Measurements from ENCODE around the gene AIFM3. TPM values are rescaled to one million over a fixed set of nuclear protein-coding genes. Genes with fewer than 3 reads are reported as not detected.

Gene AIFM3
- total RNA-seq, 1 donor from 2014 or later = 0.64 TPM

GRCh38 chr22:20999350-21000206 is 32.5 kb downstream of the AIFM3 start:
- Mint-ChIP-seq H3K27ac (ENCODE audit: unreplicated experiment) (no peak overlapping the region), H3K9me3 (ENCODE audit: unreplicated experiment) (peaks cover 16% of the 10 kb centered on the region), H3K4me3 (ENCODE audit: unreplicated experiment) (no peak overlapping the region), H3K27me3 (ENCODE audit: unreplicated experiment) (peaks cover 4% of the 10 kb centered on the region), H3K4me1 (ENCODE audit: low read depth, unreplicated experiment) (peaks cover 1% of the 10 kb centered on the region), H3K36me3 (ENCODE audit: unreplicated experiment) (no peaks in the 10 kb centered on the region)
- TF ChIP-seq CTCF (IDR thresholded peaks at IDR 0.05; ENCODE audit: partially characterized antibody, unreplicated experiment) = no peak
- DNase-seq = no peak

DNA sequence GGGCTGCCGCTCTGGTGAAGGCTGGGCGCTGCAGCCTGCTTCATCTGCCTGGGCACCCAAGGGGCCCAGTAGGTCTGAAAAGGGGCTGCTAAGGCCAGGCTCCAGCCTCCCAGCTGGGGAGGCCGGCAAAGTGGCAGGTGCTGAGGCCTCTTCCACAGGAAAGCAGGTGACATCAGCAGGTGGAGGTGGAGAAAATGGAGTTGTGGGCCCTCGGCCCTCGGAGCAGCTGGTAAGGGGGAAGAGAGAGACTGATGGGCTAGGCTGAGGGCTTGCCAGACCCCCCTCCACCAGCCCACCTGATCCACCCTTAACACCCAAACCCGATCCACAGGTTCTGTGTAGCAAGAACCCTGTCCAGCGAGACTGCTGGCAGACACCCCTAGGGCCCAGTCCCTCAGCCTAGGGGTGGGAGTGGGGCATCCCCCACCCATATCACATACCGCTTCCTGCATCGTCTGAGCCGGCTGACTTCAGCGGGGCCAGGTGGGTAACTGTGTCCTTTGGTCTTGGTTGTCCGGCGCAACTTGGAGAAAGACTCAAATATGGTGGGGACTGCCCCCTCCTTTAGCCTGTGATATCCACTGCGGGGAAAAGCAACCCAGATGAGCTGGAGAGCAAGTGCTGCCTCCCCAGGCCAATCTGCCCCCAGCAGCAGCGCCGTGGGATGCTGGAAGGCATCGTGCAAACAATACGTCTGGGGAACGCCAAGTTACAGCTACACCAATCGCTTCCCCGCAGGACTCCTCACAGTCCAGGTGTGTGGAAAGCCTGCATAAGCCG is 33.3 kb downstream of the AIFM3 start:
- no peak overlapping the region for H3K27ac Mint-ChIP-seq (ENCODE audit: unreplicated experiment)

GRCh38 chr22:21000987-21001600 is 34.0 kb downstream of the AIFM3 start:
- DNase-seq = no peak
- peak overlapping the region; percentile 96 for H3K27ac Mint-ChIP-seq (ENCODE audit: unreplicated experiment)
- H3K4me1 Mint-ChIP-seq (ENCODE audit: low read depth, unreplicated experiment) = peaks cover 1% of the 10 kb centered on the region
- H3K27me3 Mint-ChIP-seq (ENCODE audit: unreplicated experiment) = peaks cover 3% of the 10 kb centered on the region
- no peaks in the 10 kb centered on the region for H3K36me3 Mint-ChIP-seq (ENCODE audit: unreplicated experiment)
- no peak for TF ChIP-seq CTCF (IDR thresholded peaks at IDR 0.05; ENCODE audit: partially characterized antibody, unreplicated experiment)
- peaks cover 14% of the 10 kb centered on the region for H3K9me3 Mint-ChIP-seq (ENCODE audit: unreplicated experiment)
- H3K4me3 Mint-ChIP-seq (ENCODE audit: unreplicated experiment) = peak overlapping the region; percentile 99

More for the DNA sequence above, 33.3 kb downstream of the AIFM3 start:
- Mint-ChIP-seq H3K27me3 (ENCODE audit: unreplicated experiment) (peaks cover 3% of the 10 kb centered on the region), H3K4me1 (ENCODE audit: low read depth, unreplicated experiment) (peaks cover 1% of the 10 kb centered on the region), H3K9me3 (ENCODE audit: unreplicated experiment) (peaks cover 14% of the 10 kb centered on the region), H3K4me3 (ENCODE audit: unreplicated experiment) (peak overlapping the region; percentile 99), H3K36me3 (ENCODE audit: unreplicated experiment) (no peaks in the 10 kb centered on the region)
- no peak for TF ChIP-seq CTCF (IDR thresholded peaks at IDR 0.05; ENCODE audit: partially characterized antibody, unreplicated experiment)
- DNase-seq = no peak

GRCh38 chr22:21001601-21002325 is 34.7 kb downstream of the AIFM3 start, which contains the start of gene THAP7:
Gene THAP7 (minus strand): TSS chr22:21002118. CDS start chr22:21001911, 207 bp downstream.
- H3K9me3 Mint-ChIP-seq (ENCODE audit: unreplicated experiment) = peaks cover 14% of the 10 kb centered on the region
- no peaks in the 10 kb centered on the region for H3K36me3 Mint-ChIP-seq (ENCODE audit: unreplicated experiment)
- H3K27me3 Mint-ChIP-seq (ENCODE audit: unreplicated experiment) = peaks cover 3% of the 10 kb centered on the region
- peak; percentile 97 for DNase-seq
- H3K27ac Mint-ChIP-seq (ENCODE audit: unreplicated experiment) = peak within 1 kb of the TSS; percentile 96
- H3K4me1 Mint-ChIP-seq (ENCODE audit: low read depth, unreplicated experiment) = peaks cover 1% of the 10 kb centered on the region
- TF ChIP-seq CTCF (IDR thresholded peaks at IDR 0.05; ENCODE audit: partially characterized antibody, unreplicated experiment) = no peak
- H3K4me3 Mint-ChIP-seq (ENCODE audit: unreplicated experiment) = peak within 1 kb of the TSS; percentile 99
